Heart left ventricle (tissue), 16 donors: ENCODE measurements around the gene RAPGEF3. TPM values are rescaled to one million over a fixed set of nuclear protein-coding genes. Genes with fewer than 3 reads are reported as not detected.

ENCODE experiments used
- ATAC-seq, 4 donors: fragments of 200-7000 bp; cut with Tn5 transposase; one replicate each; pipeline ENCODE4 v1.9.1; 2020 to 2022; ENCODE audit warnings: moderate library complexity in 4 of 4, mild to moderate bottlenecking in 3 of 4, moderate number of reproducible peaks in 1 of 4
- DNase-seq, 5 donors: peaks; one replicate each; pipeline ENCODE4 v3.0.0-alpha.2; 2020
- H3K27ac ChIP-seq, 12 donors: fragments of 200-600 bp; sonication (generic) in 4 of 12; one replicate each; pipeline versions ENCODE4 v1.5.0 to v1.8.0; 2016 to 2022; ENCODE audit warnings: mild to moderate bottlenecking in 2 of 12
- H3K27me3 ChIP-seq, 9 donors: fragments of 200-600 bp; sonication (generic) in 2 of 9; one replicate each; pipeline versions ENCODE4 v1.5.1 to v1.8.0; 2016 to 2022; ENCODE audit warnings: mild to moderate bottlenecking in 3 of 9
- H3K36me3 ChIP-seq, 9 donors: fragments of 200-600 bp; sonication (generic) in 2 of 9; one replicate each; pipeline versions ENCODE4 v1.5.0 to v1.8.0; 2018 to 2022; ENCODE audit warnings: mild to moderate bottlenecking in 2 of 9
- H3K4me1 ChIP-seq, 12 donors: fragments of 200-600 bp; sonication (generic) in 4 of 12; one replicate each; pipeline versions ENCODE4 v1.5.0 to v1.8.0; 2016 to 2022; ENCODE audit warnings: mild to moderate bottlenecking in 3 of 12
- H3K4me3 ChIP-seq, 12 donors: fragments of 200-600 bp; sonication (generic) in 4 of 12; one replicate each; pipeline versions ENCODE4 v1.5.0 to v1.8.0; 2017 to 2022; ENCODE audit warnings: mild to moderate bottlenecking in 9 of 12, moderate library complexity in 4 of 12
- H3K9me3 ChIP-seq, 12 donors: fragments of 200-600 bp; sonication (generic) in 4 of 12; one replicate each; pipeline versions ENCODE4 v1.5.0 to v1.8.0; 2016 to 2022; ENCODE audit warnings: mild to moderate bottlenecking in 1 of 12
- CTCF ChIP-seq, 12 donors: fragments of 200-600 bp; sonication (generic) in 4 of 12; IDR thresholded peaks; one replicate each; pipeline versions ENCODE4 v1.5.0 to v1.8.0; 2018 to 2022; ENCODE audit warnings: antibody characterized with exemption in 12 of 12, mild to moderate bottlenecking in 5 of 12
- POLR2A ChIP-seq, 2 donors: fragments of 450-650 bp; IDR thresholded peaks; one replicate each; pipeline ENCODE4 v1.6.1; 2017; ENCODE audit warnings: antibody characterized with exemption in 2 of 2, mild to moderate bottlenecking in 2 of 2, moderate library complexity in 2 of 2
- WGBS, 4 donors: extraction: QIAGEN DNeasy Blood & Tissue Kit in 2 of 4; methylation state at CpG; one replicate each; pipeline versions ENCODE4 v1.1.5 to v1.1.7; 2013 to 2018; 5-methylcytosine and 5-hydroxymethylcytosine counted together
- intact Hi-C, 10 donors: fragments of 100-400 bp; cut with DNase I; formaldehyde crosslinking; loops; one replicate each; pipeline versions ENCODE4 v1.11.1 to v1.14.2; 2022
- polyA plus RNA-seq, 2 donors: library from polyadenylated mRNA; stranded (reverse); fragments of 200-250 nt; gene quantifications; one replicate each; pipeline ENCODE4 v1.2.3, GENCODE V29; 2013
- total RNA-seq, 9 donors: library from RNA; depleted of rRNA in 2 of 9; stranded (reverse); fragments of >200 nt in 2 of 9; fragmentation: NEBNext Ultra II Directional in 3 of 9; extraction: Animal tissue kit (Norgen Biotek cat#: 25700) in 3 of 9; gene quantifications; one replicate each; pipeline versions ENCODE4 v1.1.0 to v1.2.4, GENCODE V29; 2016 to 2023
- donor health status: ischemic (EF 13 %, LVEDD 7.1; RV severe dilation, severe dysfunction).
- donor health status: healthy with polysubstance abuse.
- donor health status: DM: no; HTN: yes; CAD: no.
- donor health status: DM: no; HTN: no; CAD: no.
- donor health status: ischemic (EF 25% LVEDD 6.9; RV normal size, moderate dysfunction).
- donor health status: ischemic (EF 25% LVEDD 5.7; RV mildly dilated, moderate dysfunction).
- donor health status: healthy.
- donor health status: DM: yes; HTN: yes; CAD: no.
- donor health status: ischemic (EF 35%, LVEDD 5.7; RV mildly dilated, moderate dysfunction).
- donor health status: nonischemic (EF 11% LVEDD 7.7; RV severe dilation, severe dysfunction).
- donor health status: DM: yes; HTN: yes; CAD: no.
- donor health status: PGD.
- donor health status: ischemic (EF 29% LVEDD 5.4; RV normal size, mild dysfunction).
- donor health status: nonischemic (EF 23%, LVEDD 6.1; RV moderate dilation, normal function).

Gene RAPGEF3
- total and polyA plus RNA-seq, 11 donors, result 14.5 to 62.1 (median 23.9) TPM

- no peaks in the 10 kb centered on the region for H3K27me3 ChIP-seq
- 62 to 85% (median 76%) methylated on average over 4 to 5 of the region's 5 CpGs for WGBS, 4 donors
- TF ChIP-seq POLR2A (IDR thresholded peaks at IDR 0.05) (no peak), CTCF (IDR thresholded peaks at IDR 0.05) (no peak)
- H3K27ac ChIP-seq, result no peak overlapping the region
- peaks cover 0 to 48% (median 15%) of the 10 kb centered on the region in 12 donors for H3K4me1 ChIP-seq
- no peaks in the 10 kb centered on the region for H3K36me3 ChIP-seq
- DNase-seq, result no peak
- H3K4me3 ChIP-seq, result no peak overlapping the region
- no peaks in the 10 kb centered on the region for H3K9me3 ChIP-seq
- no peak for ATAC-seq
- intact Hi-C loops, result loop anchor here in 9 of 10 donors (1.0 to 5.0 kb wide), 5 partner anchors 49 to 114 kb away; no protein-coding TSS in a partner anchor
Measured at GRCh38 chr12:47766502-47767215, 8.0 kb upstream of the RAPGEF3 start.

- no peaks in the 10 kb centered on the region for H3K27me3 ChIP-seq
- peak in 1 of 5 donors; percentile 33 for DNase-seq
Measured at GRCh38 chr12:47763481-47764346, 5.0 kb upstream of the RAPGEF3 start.

GRCh38 chr12:47762850-47763465 is 4.3 kb upstream of the RAPGEF3 start:
- Histone ChIP-seq H3K36me3 (no peaks in the 10 kb centered on the region), H3K27me3 (no peaks in the 10 kb centered on the region), H3K4me3 (no peak overlapping the region), H3K27ac (peak overlapping the region in 2 of 12 donors; percentile 11 to 24), H3K4me1 (peaks cover 0 to 58% (median 27%) of the 10 kb centered on the region in 12 donors), H3K9me3 (no peaks in the 10 kb centered on the region)
- intact Hi-C loops, result loop anchor here in 1 of 10 donors (5.0 kb wide), 1 partner anchor 111 kb away; no protein-coding TSS in a partner anchor
- TF ChIP-seq POLR2A (IDR thresholded peaks at IDR 0.05) (no peak), CTCF (IDR thresholded peaks at IDR 0.05) (no peak)
- peak in 2 of 5 donors; percentile 2 to 16 for DNase-seq
- 72 to 88% (median 77%) methylated on average over 3 of the region's 3 CpGs for WGBS, 4 donors
- ATAC-seq, result no peak

More at GRCh38 chr12:47763481-47764346, 5.0 kb upstream of the RAPGEF3 start:
- Histone ChIP-seq H3K4me3 (no peak overlapping the region), H3K27ac (peak overlapping the region in 1 of 12 donors; percentile 11), H3K36me3 (no peaks in the 10 kb centered on the region), H3K4me1 (peaks cover 0 to 57% (median 20%) of the 10 kb centered on the region in 12 donors), H3K9me3 (no peaks in the 10 kb centered on the region)
- intact Hi-C loops, result loop anchor here in 1 of 10 donors (5.0 kb wide), 1 partner anchor 111 kb away; no protein-coding TSS in a partner anchor
- no peak for TF ChIP-seq CTCF (IDR thresholded peaks at IDR 0.05)
- no peak for TF ChIP-seq POLR2A (IDR thresholded peaks at IDR 0.05)
- ATAC-seq, result no peak
- WGBS, 4 donors, result 74 to 83% (median 78%) methylated on average over 7 to 8 of the region's 8 CpGs
